Hepatocyte (in vitro differentiated cells): ENCODE measurements around the gene NOS1AP. TPM values are rescaled to one million over a fixed set of nuclear protein-coding genes. Genes with fewer than 3 reads are reported as not detected.

Experiments used
- DNase-seq: peaks from one replicate; pipeline ENCODE4 v3.0.0-alpha.2; 2016; ENCODE audit warnings: low spot score
- H2AFZ ChIP-seq: fragments of 200-600 bp; sonication (generic); 2 replicates; pipeline ENCODE4 v1.6.0; 2016; ENCODE audit warnings: antibody characterized with exemption, mild to moderate bottlenecking
- H3K27ac ChIP-seq: fragments of 200-600 bp; sonication (generic); 2 replicates; pipeline ENCODE4 v1.5.1; 2016; ENCODE audit warnings: mild to moderate bottlenecking
- H3K27me3 ChIP-seq: fragments of 200-600 bp; sonication (generic); 2 replicates; pipeline ENCODE4 v1.6.1; 2016
- H3K36me3 ChIP-seq: fragments of 200-600 bp; sonication (generic); replicated peaks from 2 replicates; pipeline ENCODE4 v1.5.1; 2016; ENCODE audit warnings: low read depth; ENCODE audit not compliant: insufficient read depth
- H3K4me1 ChIP-seq: fragments of 200-600 bp; sonication (generic); 2 replicates; pipeline ENCODE4 v1.5.1; 2016; ENCODE audit warnings: mild to moderate bottlenecking, moderate library complexity; ENCODE audit not compliant: insufficient read depth
- H3K4me2 ChIP-seq: fragments of 200-600 bp; sonication (generic); 2 replicates; pipeline ENCODE4 v1.6.0; 2016
- H3K4me3 ChIP-seq: fragments of 200-600 bp; sonication (generic); 2 replicates; pipeline ENCODE4 v1.5.1; 2016; ENCODE audit warnings: mild to moderate bottlenecking
- H3K79me2 ChIP-seq: fragments of 200-600 bp; sonication (generic); 2 replicates; pipeline ENCODE4 v1.6.0; 2017; ENCODE audit warnings: mild to moderate bottlenecking
- H3K9me2 ChIP-seq: fragments of 200-600 bp; sonication (generic); replicated peaks from 2 replicates; pipeline ENCODE4 v1.6.0; 2017; ENCODE audit warnings: mild to moderate bottlenecking; ENCODE audit not compliant: insufficient read depth
- H3K9me3 ChIP-seq: fragments of 200-600 bp; sonication (generic); 2 replicates; pipeline ENCODE4 v1.5.1; 2016; ENCODE audit warnings: low read depth, mild to moderate bottlenecking
- H4K20me1 ChIP-seq: fragments of 200-600 bp; sonication (generic); 2 replicates; pipeline ENCODE4 v1.6.0; 2016; ENCODE audit warnings: mild to moderate bottlenecking; ENCODE audit not compliant: insufficient read depth, poor library complexity, severe bottlenecking
- EZH2 ChIP-seq: fragments of 200-600 bp; sonication (generic); IDR thresholded peaks from 2 replicates; pipeline ENCODE4 v1.6.1; 2016; ENCODE audit warnings: antibody characterized with exemption, mild to moderate bottlenecking, borderline replicate concordance
- EZH2phosphoT487 ChIP-seq: fragments of 200-600 bp; sonication (generic); IDR thresholded peaks from one replicate; pipeline ENCODE4 v1.6.1; 2018; ENCODE audit warnings: antibody characterized with exemption, mild to moderate bottlenecking, low read depth, moderate library complexity; ENCODE audit not compliant: unreplicated experiment, severe bottlenecking
- WGBS: methylation state at CpG from one replicate; pipeline ENCODE4 v1.1.6; 2016; ENCODE audit warnings: low lambda C conversion rate; ENCODE audit errors: missing lambda C conversion rate; 5-methylcytosine and 5-hydroxymethylcytosine counted together
- polyA plus RNA-seq: library from polyadenylated mRNA; unstranded; fragments of >200 nt; fragmentation: Nextera tagmentation; extraction: Ambion mirVana; gene quantifications from 2 replicates; pipeline ENCODE4 v1.2.1, GENCODE V29; 2016
- total RNA-seq: library from RNA; depleted of rRNA; stranded (reverse); fragments of >200 nt; gene quantifications from 2 replicates; pipeline ENCODE4 v1.2.3, GENCODE V29; 2014
- TF ChIP-seq, protein P1 (sequence below): fragments of 200-600 bp; sonication (generic); IDR thresholded peaks from 2 replicates; pipeline ENCODE4 v1.5.1; 2016; ENCODE audit warnings: antibody characterized with exemption, mild to moderate bottlenecking; ENCODE audit not compliant: poor library complexity

NOS1AP gene
- total and polyA plus RNA-seq, 2 experiments from 2014 or later: 0.97 to 4.4 TPM

GRCh38 chr1:162133566-162133965 is 64.1 kb downstream of the NOS1AP start:
- Histone ChIP-seq H3K27ac (no peak overlapping the region), H3K27me3 (no peaks in the 10 kb centered on the region), H3K79me2 (peaks cover 25% of the 10 kb centered on the region), H3K9me3 (no peaks in the 10 kb centered on the region), H3K4me2 (no peak overlapping the region), H3K36me3 (no peaks in the 10 kb centered on the region), H3K4me1 (peaks cover 28% of the 10 kb centered on the region), H4K20me1 (no peaks in the 10 kb centered on the region), H3K9me2 (no peaks in the 10 kb centered on the region), H3K4me3 (no peak overlapping the region), H2AFZ (no peak overlapping the region)
- 63% methylated on average over 2 of the region's 2 CpGs for WGBS
- no peak for DNase-seq
- TF ChIP-seq, protein P1, sequence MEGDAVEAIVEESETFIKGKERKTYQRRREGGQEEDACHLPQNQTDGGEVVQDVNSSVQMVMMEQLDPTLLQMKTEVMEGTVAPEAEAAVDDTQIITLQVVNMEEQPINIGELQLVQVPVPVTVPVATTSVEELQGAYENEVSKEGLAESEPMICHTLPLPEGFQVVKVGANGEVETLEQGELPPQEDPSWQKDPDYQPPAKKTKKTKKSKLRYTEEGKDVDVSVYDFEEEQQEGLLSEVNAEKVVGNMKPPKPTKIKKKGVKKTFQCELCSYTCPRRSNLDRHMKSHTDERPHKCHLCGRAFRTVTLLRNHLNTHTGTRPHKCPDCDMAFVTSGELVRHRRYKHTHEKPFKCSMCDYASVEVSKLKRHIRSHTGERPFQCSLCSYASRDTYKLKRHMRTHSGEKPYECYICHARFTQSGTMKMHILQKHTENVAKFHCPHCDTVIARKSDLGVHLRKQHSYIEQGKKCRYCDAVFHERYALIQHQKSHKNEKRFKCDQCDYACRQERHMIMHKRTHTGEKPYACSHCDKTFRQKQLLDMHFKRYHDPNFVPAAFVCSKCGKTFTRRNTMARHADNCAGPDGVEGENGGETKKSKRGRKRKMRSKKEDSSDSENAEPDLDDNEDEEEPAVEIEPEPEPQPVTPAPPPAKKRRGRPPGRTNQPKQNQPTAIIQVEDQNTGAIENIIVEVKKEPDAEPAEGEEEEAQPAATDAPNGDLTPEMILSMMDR: no peak
- TF ChIP-seq EZH2phosphoT487: no peak
- no peak for TF ChIP-seq EZH2

DNA sequence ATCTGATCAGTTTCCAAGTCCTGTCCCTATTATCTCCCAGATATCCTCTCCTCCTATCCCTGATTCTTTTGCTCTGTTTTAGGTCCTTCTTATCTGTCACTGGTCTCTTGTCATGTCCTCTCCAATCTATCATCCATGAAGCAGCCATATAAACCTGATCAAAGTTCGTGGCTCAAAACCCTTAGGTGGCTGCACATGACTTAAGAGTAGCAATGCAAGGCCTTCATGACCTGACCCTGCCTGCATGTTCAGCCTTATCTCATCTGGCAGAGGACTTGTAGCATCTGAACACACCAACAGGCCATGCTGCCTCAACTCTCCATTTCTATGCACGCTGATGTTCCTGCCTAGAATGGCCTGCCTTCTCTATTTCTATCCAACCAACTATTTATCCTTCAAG is 65.2 kb downstream of the NOS1AP start:
- Histone ChIP-seq H3K79me2 (peaks cover 25% of the 10 kb centered on the region), H3K4me3 (no peak overlapping the region), H3K27ac (no peak overlapping the region), H3K9me3 (no peaks in the 10 kb centered on the region), H3K27me3 (no peaks in the 10 kb centered on the region), H4K20me1 (no peaks in the 10 kb centered on the region), H3K36me3 (no peaks in the 10 kb centered on the region), H3K9me2 (no peaks in the 10 kb centered on the region), H3K4me1 (peaks cover 28% of the 10 kb centered on the region), H2AFZ (no peak overlapping the region), H3K4me2 (no peak overlapping the region)
- TF ChIP-seq EZH2 (no peak), EZH2phosphoT487 (no peak)
- TF ChIP-seq, protein P1: no peak
- no peak for DNase-seq
- whole genome bisulfite sequencing: 93% methylated on average over 2 of the region's 2 CpGs

- no peak for DNase-seq
- Histone ChIP-seq H3K36me3 (no peaks in the 10 kb centered on the region), H2AFZ (no peak overlapping the region), H3K4me3 (no peak overlapping the region), H3K4me2 (no peak overlapping the region), H3K27ac (no peak overlapping the region), H3K27me3 (no peaks in the 10 kb centered on the region), H3K79me2 (peaks cover 31% of the 10 kb centered on the region), H4K20me1 (no peaks in the 10 kb centered on the region), H3K9me3 (no peaks in the 10 kb centered on the region), H3K9me2 (no peaks in the 10 kb centered on the region), H3K4me1 (peaks cover 28% of the 10 kb centered on the region)
- TF ChIP-seq EZH2phosphoT487: no peak
- no peak for TF ChIP-seq EZH2
- TF ChIP-seq, protein P1: no peak
- 97% methylated on average over 4 of the region's 4 CpGs for WGBS
These were observed 65.8 kb downstream of the NOS1AP start for GRCh38 chr1:162135271-162135775.
